NCI-H69 (cell line): ENCODE measurements around the gene CSNK1A1.
A peak's percentile ranks its signal among the peaks of the same experiment; 100 is the strongest.
"Not testable (repeated sequence)": the region's sequence is repeated elsewhere in the genome, so short reads cannot be mapped to it uniquely, and the experiment has no call there.

ENCODE experiments used
- DNase-seq: peaks from one replicate; lab custom pipeline; 2025; lab: John Stamatoyannopoulos, UW

The CSNK1A1 gene

DNA sequence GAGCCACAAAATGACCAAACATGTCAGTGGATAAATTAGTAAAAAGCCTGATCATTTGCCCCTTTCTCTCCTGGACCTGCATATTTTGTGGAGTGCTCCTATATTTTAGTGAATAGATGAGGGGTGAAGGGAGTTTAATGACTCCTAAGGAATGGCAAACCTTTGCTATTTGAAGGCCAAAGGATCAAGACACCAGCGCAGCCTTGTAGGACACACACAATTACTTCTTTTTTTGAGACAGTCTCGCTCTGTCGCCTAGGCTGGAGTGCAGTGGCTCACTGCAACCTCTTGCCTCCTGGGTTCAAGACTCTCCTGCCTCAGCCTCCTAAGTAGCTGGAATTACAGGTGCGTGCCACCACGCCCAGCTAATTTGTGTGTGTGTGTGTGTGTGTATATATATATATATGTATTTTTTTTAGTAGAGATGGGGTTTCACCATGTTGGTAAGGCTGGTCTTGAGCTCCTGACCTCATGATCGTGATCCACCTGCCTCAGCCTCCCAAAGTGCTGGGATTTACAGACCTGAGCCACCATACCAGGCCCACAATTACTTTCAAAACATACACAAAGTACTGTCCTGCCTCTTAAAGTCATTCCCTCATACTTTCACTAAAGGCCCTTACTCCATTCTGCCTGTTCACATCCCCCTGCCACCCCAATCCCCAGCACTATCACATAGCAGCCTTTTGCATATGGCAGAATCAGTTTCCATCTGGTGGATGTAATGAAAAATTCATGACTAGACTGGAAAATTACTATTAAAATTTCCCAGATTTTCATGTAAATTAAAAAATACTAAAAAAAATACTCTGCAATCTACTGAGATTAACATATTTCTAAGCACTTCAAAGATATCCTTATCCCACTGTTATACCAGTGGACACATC lies 60.4 kb downstream of the CSNK1A1 start:
- peak; percentile 11 for DNase-seq

DNA sequence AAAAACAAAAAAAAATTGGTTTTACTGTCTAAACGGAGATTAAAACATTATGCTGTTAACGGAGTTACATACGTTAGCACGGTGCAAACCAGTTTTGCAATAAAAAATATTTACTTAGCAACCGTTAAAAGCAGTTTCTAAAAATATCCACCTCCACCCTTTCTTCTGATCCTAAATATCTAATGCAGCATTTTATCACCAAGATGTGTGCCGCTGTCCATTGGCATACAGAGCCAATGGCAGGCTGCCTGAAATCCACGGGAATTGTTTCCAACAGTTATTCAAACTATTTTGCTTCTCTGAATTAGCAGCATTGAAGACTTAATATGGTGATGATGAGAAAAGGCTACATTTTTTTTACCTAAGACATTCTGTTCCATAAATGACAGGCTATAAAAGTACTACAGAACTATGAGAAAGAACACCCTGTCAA lies 61.6 kb downstream of the CSNK1A1 start:
- DNase-seq = peak; percentile 11

DNA sequence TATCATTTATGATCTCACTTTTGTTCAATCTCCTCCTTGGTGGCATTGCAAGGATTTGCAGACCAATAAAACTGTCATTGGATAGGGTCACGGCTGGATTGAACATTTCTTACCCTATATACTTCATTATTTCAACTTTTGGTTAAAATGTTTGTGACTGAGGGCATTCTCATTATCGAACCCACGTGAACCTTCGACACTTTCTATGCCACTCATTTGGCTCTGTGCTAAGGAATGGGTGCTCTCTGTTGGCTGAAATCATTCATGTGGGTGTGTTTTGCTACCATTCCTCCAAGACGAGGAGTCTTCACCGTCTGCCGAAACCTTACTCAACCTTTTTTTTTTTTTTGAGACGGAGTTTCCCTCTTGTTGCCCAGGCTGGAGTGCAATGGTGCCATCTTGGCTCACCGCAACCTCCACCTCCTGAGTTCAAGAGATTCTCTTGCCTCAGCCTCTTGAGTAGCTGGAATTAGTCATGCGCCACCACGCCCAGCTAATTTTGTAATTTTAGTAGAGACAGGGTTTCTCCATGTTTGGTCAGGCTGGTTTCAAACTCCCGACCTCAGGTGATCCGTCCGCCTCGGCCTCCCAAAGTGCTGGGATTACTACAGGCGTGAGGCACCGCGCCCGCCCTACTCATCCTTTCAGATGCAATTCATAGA lies 62.5 kb downstream of the CSNK1A1 start:
- peak; percentile 11 for DNase-seq

DNA sequence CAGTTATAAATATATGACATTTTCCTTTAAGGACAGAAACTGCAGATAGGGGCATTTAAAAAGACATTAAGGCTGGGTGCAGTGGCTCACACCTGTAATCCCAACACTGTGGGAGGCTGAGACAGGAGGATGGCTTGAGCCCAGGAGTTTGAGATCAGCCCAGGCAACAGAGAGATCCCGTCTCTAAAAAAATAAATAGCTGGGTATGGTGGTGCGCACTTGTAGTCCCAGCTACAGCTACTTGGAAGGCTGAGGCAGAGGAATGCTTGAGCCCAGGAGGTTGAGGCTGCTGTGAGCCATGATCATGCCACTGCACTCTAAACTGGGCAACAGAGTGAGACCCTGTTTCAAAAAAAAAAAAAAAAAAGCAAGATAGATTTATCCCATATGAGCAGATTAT lies 63.6 kb downstream of the CSNK1A1 start:
- DNase-seq = no peak

DNA sequence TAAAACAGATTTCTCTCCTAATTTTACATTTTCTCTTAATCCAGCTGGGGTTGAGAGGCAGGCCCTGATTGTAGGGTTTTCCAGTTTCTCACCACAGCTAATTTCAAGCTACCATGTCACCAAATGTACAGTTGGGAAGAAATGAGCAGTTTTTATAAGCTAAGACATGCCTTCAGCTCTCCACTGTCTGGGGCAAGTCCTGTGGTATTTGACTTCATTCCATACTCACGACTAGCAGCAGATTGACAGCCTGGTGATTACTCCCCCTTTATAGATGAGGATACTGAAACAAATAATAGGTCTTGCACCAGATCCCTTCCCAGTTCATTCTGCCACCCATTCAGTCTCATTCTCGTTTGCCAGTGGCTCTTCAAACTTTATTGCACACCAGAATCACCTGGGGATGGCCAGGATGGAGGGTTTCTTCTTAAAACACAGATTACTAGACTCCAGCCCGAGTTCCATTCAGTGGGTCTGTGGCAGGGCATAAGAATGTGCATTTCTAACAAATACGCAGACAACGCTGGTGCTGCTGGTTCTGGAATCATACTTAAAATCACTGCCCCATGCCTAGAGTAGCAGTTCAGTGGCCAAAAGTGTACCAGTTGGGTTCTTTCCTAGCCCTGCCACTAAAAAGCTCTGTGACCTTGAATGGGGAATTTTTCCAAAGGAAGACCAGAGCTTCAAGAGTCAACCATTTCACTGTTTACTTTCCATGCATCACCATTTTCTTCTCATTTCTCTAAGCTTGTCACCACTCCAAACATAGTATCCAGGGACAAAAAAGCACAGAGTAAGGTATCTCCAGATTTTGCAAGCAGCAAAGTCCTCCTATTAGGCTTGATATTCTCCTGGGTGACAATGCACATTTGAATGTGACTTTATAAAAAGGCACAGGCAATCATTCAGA lies 64.3 kb downstream of the CSNK1A1 start:
- no peak for DNase-seq

DNA sequence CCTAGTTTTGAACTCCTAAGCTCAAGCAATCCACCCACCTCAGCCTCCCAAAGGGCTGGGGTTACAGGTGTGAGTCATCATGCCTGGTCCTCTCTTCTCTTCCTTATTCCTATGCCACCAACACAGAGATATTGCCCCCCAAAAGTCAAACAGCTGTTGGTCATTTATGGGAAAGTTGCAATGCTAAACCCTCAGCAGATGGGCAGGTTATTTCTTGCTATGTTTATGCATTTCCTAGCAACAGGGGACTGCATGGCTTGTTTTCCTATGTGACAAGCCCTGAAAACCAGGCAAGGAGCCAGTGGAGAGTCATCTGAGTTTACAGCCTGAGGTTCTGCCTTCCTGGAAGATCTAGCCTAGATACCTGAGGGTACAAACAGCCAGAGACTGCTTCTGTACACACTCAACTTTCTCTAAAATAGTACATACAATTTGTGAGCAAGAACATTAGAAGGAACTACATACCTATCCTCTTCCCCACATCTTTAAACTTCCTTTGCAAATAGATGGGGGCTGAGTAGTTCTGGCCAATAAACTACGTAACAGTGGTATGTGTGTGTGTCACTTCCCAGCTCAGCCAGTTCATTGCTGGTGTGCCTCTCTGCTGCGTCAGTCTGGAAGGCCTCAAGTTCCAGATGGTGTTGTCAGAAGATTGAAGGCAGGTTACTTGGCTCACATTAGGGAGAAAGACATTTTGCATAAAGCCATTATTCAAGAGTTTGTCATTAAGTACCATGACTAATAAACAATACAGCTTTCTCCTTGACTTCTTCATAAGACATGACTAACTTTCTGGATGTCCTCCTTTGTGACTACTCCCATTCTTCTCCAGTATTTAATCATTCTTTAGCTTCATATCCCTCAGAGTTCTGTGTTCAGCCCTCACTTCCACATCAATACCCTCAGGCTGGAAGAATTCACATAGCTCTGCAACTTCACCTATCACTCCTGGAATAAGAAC lies 65.3 kb downstream of the CSNK1A1 start:
- DNase-seq = peak; percentile 72

DNA sequence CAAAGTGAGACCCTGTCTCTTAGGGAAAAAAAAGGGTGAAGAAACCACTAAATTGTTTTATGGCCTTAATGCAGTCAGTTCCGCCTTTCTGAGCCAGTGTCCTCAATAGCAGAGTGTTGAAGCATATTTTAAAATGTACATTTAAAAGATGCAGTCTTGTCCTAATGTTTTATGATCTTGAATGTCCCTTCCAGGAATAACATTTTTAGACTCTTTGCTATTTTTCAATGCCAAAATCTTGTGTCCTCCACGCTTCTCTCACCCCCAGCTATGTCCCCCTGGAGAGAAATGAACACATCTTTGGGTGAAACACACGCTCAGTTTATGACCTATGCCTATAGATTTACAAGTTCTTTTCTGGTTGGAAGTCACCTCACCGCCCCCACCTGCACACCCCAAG lies 69.8 kb downstream of the CSNK1A1 start:
- no peak for DNase-seq

DNA sequence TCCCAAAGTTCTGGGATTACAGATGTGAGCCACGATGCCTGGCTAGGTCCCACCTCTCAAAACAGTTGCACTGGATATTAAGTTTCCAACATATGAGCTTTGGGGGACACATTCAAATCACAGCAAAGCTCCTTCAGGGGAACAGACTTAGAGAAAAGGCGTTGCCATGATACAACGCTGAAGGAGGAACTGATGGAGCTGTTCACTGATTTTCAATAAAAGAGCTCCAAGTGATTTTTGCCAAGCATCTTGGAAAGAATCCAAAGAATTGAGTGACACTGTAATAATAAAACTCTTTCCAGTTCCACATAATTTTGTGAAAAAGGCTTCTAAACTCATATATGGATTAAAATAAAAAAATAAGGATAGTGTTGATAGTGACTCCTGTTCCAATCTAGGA lies 72.5 kb downstream of the CSNK1A1 start:
- DNase-seq = no peak

DNA sequence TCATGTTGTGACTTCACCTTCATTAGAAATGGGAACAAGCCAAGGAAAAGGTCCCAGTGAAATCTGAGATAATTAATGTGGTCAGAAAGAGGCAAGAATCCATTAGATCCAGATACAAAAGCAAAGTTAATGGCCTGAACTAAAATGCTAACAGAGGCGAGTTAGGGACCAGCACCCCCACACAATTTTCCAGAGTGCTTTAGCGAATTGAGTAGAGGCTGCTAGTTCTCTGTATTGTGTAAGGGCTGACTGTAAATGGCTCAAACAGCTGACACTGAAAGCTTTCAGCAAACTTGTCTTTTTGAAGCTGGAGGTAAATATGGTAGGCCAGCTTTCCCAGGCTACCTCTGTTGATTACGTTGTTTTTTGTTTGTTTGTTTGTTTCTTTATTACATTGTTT lies 75.5 kb downstream of the CSNK1A1 start:
- DNase-seq = peak; percentile 18

DNA sequence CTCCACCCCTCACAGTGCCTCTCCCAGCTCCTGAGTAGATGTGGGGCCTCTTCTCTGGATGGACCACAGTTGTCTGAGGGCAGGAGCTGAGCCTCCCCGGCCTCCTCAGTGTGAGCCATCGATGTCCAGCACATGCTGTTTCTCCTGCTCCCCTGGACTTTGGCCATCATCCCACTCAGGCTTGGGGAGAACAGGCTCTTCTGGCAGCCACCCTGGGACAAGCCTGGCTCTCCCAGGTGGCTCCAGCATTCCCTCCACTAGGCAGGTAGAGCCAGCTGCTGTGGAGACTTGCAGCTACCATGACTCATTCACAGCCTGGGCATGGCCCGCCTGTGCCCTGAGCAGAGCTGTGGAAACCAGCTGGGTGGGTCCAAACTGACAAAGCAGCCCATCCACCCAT lies 77.0 kb downstream of the CSNK1A1 start:
- peak; percentile 16 for DNase-seq

DNA sequence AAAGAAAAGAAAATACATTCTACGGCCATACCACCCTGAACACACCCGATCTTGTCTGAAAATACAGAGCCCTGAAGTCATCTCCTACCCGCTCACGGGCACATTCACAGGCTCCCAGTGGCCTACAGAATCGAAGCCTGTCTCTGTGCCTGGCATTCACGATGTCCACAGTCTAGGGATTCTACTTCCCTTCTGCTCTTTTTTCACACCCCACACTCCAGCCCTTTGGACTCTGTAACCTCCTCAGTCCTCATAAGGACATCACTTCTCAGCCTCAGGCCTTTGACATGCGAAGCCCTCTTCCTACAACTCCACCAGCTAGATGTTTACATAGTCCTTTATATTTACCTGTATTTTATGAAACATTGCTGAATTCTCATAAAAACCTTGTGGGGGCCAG lies 77.8 kb downstream of the CSNK1A1 start:
- no peak for DNase-seq

DNA sequence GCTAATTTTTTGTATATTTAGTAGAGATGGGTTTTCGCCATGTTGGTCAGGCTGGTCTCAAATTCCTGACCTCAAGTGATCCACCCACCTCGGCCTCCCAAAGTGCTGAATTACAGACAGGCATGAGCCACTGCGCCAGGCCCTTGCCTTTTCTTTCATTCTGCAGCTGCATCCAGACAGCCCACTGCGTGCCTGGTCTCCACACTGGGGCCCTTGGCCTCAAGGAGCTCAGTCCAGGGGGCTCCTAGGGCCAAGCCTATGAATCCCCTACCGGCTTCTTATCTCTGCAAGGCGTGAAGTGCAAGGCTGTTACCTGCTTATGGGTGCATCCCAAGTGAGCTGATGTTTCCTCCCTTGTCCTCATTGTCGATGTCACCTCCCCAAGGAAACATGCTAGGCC lies 78.8 kb downstream of the CSNK1A1 start:
- no peak for DNase-seq

DNA sequence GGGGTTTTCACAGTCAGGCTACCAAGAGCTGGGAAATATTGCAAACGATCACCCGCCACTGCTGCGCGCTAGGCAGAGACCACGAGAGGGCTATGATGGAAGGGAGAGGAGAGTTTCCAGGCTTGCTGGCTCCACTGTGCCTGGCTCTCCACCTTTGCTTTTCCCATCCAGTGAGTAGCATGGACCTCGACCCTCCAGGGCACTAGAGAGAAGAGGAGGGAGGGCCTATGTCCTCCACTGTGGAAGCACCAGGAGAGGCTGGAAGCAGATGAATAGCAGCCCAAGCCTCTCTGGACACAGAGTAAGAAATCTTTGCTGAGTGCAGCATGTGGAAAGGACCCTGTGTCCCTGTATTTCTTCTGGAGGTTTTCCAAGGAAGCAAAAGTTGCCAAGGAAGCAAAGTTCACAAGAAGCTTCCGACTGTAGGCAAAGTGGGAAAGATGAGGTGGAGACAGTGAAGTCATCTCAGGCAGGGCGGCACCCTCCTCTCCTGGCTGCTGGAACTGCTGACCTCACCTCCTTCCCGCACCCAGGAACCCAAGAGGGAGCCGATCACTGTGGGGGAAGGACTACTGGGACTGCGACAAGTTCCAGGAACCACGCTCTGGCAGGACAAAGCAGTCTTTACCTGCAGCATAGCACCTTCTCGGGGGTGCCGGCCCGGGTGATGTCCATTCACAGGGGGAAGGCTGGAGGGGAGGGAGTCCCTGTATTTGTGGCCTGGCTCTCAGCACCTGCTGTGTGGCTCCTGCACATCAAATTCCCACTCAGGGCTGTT lies 79.6 kb downstream of the CSNK1A1 start:
- peak; percentile 58 for DNase-seq

DNA sequence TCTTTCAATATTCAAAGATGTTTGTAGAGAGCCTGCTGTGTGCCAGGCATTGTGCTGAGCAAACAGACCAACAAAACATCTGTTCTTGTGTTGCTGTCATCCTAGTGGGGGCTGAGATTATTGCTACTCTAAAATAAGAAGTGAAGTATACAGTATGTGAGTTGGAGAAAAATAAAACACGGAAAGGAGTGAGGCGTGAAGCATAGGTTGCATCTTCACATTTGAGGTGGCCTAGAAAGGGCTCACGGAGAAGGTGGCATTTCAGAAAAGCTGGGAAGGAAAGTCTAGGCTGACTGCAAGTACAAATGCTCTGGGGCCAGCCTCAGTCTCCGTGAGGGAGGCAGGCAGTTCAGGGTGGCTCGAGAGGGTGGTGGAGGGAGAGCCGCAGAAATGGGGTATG lies 80.3 kb downstream of the CSNK1A1 start:
- DNase-seq = peak; percentile 90

DNA sequence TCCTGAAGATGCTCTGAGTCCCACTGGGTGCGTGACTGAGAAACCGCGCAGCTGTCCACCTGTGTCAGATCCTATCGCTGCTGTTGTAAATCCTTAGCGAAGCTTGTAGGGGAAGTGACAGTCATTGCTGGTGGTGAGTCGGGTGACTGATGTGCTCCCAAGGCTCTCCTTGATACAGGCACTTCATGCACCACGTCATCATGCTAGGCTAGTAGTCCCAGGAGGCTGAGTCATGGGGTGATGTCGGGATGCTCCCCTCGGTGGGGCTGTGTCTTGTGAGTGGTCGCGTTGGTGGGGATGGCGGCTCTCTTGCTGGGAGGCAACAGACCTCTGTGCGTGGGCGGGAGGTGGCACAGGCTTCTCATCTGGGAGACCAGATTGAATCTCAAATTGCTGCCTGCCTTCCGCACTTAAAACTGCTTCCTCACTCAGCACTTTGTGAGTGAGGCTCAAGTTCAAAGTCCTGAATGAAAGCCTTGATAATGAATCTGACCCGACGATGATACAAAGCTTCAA lies 84.7 kb downstream of the CSNK1A1 start:
- peak; percentile 22 for DNase-seq

DNA sequence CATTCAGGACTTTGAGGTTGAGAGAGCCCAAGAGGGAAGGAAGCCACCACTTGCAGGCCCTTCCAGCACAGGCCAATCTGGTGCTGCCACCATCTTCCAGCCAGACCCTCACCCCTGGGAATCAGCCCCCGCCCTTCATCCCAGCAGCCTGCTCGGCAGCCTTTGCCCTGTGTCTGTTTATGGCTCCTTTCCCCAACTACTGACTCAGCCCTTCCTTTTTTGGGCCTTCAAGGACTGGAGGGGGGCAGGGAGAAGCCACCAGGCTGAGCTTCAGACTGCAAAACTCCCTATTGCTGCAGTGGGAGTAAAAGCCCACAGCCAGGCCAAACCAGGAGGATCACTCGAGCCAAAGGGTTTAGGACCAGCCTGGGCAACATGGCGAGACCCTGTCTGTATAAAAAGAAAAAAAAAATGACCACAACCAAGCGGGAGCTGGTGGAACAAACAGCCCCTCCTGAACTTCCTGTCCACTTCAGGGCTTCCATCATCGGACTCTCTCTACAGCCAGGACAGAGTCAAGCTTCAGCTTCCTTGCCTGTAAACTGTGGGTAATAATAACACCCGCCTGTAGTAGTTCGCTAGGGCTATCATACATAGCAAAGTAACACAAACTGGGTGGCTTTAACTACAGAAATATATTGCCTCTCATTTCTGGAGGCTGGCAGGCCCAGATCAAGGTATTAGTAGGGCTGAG lies 86.3 kb downstream of the CSNK1A1 start:
- DNase-seq = no peak

DNA sequence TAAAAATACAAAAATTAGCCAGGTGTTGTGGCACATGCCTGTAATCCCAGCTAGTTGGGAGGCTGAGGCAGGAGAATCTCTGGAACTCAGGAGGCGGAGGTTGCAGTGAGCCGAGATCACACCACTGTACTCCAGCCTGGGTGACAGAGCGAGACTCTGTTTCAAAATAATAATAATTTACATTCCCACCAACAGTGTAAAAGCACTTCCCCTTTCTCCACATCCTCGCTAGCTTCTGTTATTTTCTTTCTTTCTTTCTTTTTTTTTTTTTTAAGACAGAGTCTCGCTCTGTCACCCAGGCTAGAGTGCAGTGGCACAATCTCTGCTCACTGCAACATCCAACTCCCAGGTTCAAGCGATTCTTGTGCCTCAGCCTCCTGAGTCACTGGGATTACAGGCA lies 89.3 kb downstream of the CSNK1A1 start:
- DNase-seq = not testable (repeated sequence)

DNA sequence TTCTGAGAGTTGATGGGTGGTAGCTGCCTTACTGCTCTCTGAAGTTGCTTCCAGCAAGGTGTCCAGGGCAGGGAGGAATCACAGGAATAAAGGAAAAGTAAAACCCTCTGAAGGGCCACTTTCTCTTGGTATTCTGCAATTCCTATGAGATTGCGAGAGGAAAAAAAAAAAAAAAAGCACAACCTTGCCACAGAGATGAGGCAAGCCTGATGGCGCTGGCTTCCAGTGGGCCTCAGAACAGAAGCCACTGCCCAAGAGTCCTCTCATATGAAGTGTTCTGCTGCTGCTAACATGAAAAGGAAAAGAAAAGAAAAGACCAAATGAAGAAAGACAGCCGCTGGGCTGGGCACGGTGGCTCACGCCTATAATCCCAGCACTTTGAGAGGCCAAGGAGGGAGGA lies 91.3 kb downstream of the CSNK1A1 start:
- DNase-seq = no peak

DNA sequence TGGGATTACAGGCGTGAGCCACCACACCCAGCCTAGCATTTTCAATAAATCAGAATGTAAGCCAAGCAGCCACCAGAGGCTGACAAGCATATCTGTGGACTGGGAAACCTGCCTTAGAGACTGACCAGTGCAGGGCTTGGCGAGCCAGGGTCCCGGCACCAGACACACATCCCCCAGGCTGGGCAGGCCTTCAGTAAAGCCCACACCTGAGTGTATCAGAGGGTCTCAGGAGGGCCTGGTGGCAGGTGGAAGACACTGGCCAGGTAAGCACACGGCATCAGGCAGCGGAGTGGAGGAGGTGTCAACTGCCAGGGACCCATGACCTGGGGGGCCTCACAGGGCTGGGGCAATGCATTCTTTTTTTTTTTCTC lies 93.9 kb downstream of the CSNK1A1 start:
- no peak for DNase-seq
